ENCODE measurements around the gene OCSTAMP.
A peak's percentile ranks its signal among the peaks of the same experiment; 100 is the strongest.

OCSTAMP gene

GRCh38 chr20:46552460-46553420 is 2.3 kb upstream of the OCSTAMP start:
- Mint-ChIP-seq H3K4me3 (peak overlapping the region; percentile 52), H3K36me3 (no peaks in the 10 kb centered on the region), H3K4me1 (peaks cover 55% of the 10 kb centered on the region), H3K27ac (peak overlapping the region; percentile 81), H3K9me3 (no peaks in the 10 kb centered on the region), H3K27me3 (peaks cover 32% of the 10 kb centered on the region)
- CTCF ChIA-PET = interaction anchor here (1.2 to 7.4 kb wide), 6 partner anchors 8 to 129 kb away, joined by 3 to 32 read pairs (median 7); no protein-coding TSS in a partner anchor
- peak; percentile 75 for DNase-seq

GRCh38 chr20:46551522-46552381 is 1.3 kb upstream of the OCSTAMP start:
- CTCF ChIA-PET = interaction anchor here (1.5 to 7.4 kb wide), 4 partner anchors 10 to 130 kb away, joined by 4 to 32 read pairs (median 8); no protein-coding TSS in a partner anchor
- peaks cover 24% of the 10 kb centered on the region for H3K27me3 Mint-ChIP-seq
- DNase-seq = no peak
- no peaks in the 10 kb centered on the region for H3K36me3 Mint-ChIP-seq
- no peaks in the 10 kb centered on the region for H3K9me3 Mint-ChIP-seq
- H3K27ac Mint-ChIP-seq = peak overlapping the region; percentile 81
- H3K4me1 Mint-ChIP-seq = peaks cover 55% of the 10 kb centered on the region
- H3K4me3 Mint-ChIP-seq = no peak overlapping the region

- H3K27ac Mint-ChIP-seq = no peak overlapping the region
- no peaks in the 10 kb centered on the region for H3K9me3 Mint-ChIP-seq
- no peaks in the 10 kb centered on the region for H3K36me3 Mint-ChIP-seq
- no peak for DNase-seq
- H3K27me3 Mint-ChIP-seq = peaks cover 17% of the 10 kb centered on the region
- CTCF ChIA-PET = interaction anchor here (0.9 to 7.4 kb wide), 9 partner anchors 11 to 132 kb away, joined by 3 to 54 read pairs (median 5); no protein-coding TSS in a partner anchor
- peaks cover 40% of the 10 kb centered on the region for H3K4me1 Mint-ChIP-seq
- H3K4me3 Mint-ChIP-seq = no peak overlapping the region
Measured at GRCh38 chr20:46549188-46549972, 1.1 kb downstream of the OCSTAMP start.

- H3K36me3 Mint-ChIP-seq = no peaks in the 10 kb centered on the region
- DNase-seq = no peak
- no peaks in the 10 kb centered on the region for H3K9me3 Mint-ChIP-seq
- peaks cover 40% of the 10 kb centered on the region for H3K4me1 Mint-ChIP-seq
- H3K4me3 Mint-ChIP-seq = no peak overlapping the region
- peaks cover 20% of the 10 kb centered on the region for H3K27me3 Mint-ChIP-seq
- CTCF ChIA-PET = interaction anchor here (1.2 to 7.4 kb wide), 3 partner anchors 12 to 133 kb away, joined by 4 to 54 read pairs (median 32); no protein-coding TSS in a partner anchor
- no peak overlapping the region for H3K27ac Mint-ChIP-seq
Measured at GRCh38 chr20:46548688-46549087, 1.8 kb downstream of the OCSTAMP start.

- no peaks in the 10 kb centered on the region for H3K36me3 Mint-ChIP-seq
Measured at GRCh38 chr20:46547995-46548394, 2.5 kb downstream of the OCSTAMP start.

GRCh38 chr20:46546936-46547335 is 3.5 kb downstream of the OCSTAMP start:
- peak; percentile 27 for DNase-seq
- H3K27ac Mint-ChIP-seq = no peak overlapping the region
- H3K27me3 Mint-ChIP-seq = peaks cover 35% of the 10 kb centered on the region
- H3K4me3 Mint-ChIP-seq = no peak overlapping the region
- H3K9me3 Mint-ChIP-seq = no peaks in the 10 kb centered on the region
- CTCF ChIA-PET = interaction anchor here (0.7 to 7.4 kb wide), 3 partner anchors 14 to 135 kb away, joined by 3 to 54 read pairs (median 32); no protein-coding TSS in a partner anchor
- no peaks in the 10 kb centered on the region for H3K36me3 Mint-ChIP-seq
- H3K4me1 Mint-ChIP-seq = peaks cover 30% of the 10 kb centered on the region

More at GRCh38 chr20:46547995-46548394, 2.5 kb downstream of the OCSTAMP start:
- Mint-ChIP-seq H3K4me3 (no peak overlapping the region), H3K4me1 (peaks cover 36% of the 10 kb centered on the region), H3K27ac (no peak overlapping the region), H3K27me3 (peaks cover 24% of the 10 kb centered on the region), H3K9me3 (no peaks in the 10 kb centered on the region)
- CTCF ChIA-PET = interaction anchor here (1.2 to 7.4 kb wide), 3 partner anchors 13 to 134 kb away, joined by 4 to 54 read pairs (median 32); no protein-coding TSS in a partner anchor
- no peak for DNase-seq

GRCh38 chr20:46546298-46546697 is 4.2 kb downstream of the OCSTAMP start:
- no peak for DNase-seq
- Mint-ChIP-seq H3K27me3 (peaks cover 41% of the 10 kb centered on the region), H3K4me3 (no peak overlapping the region), H3K4me1 (peaks cover 23% of the 10 kb centered on the region), H3K27ac (no peak overlapping the region), H3K36me3 (no peaks in the 10 kb centered on the region), H3K9me3 (no peaks in the 10 kb centered on the region)
- CTCF ChIA-PET = interaction anchor here (0.5 to 7.4 kb wide), 4 partner anchors 14 to 136 kb away, joined by 3 to 54 read pairs (median 18); no protein-coding TSS in a partner anchor

- H3K4me1 Mint-ChIP-seq = peaks cover 19% of the 10 kb centered on the region
- CTCF ChIA-PET = interaction anchor here (0.5 to 7.4 kb wide), 11 partner anchors 12 to 144 kb away, joined by 3 to 63 read pairs (median 5); partner anchors contain the start of gene TP53RK
- no peak overlapping the region for H3K4me3 Mint-ChIP-seq
- no peaks in the 10 kb centered on the region for H3K36me3 Mint-ChIP-seq
- peaks cover 43% of the 10 kb centered on the region for H3K27me3 Mint-ChIP-seq
- DNase-seq = no peak
- H3K27ac Mint-ChIP-seq = peak overlapping the region; percentile 35
- H3K9me3 Mint-ChIP-seq = no peaks in the 10 kb centered on the region
Measured at GRCh38 chr20:46545827-46546138, 4.7 kb downstream of the OCSTAMP start.

- peaks cover 14% of the 10 kb centered on the region for H3K4me1 Mint-ChIP-seq
- H3K9me3 Mint-ChIP-seq = no peaks in the 10 kb centered on the region
- H3K27me3 Mint-ChIP-seq = peaks cover 38% of the 10 kb centered on the region
- no peaks in the 10 kb centered on the region for H3K36me3 Mint-ChIP-seq
- DNase-seq = peak; percentile 67
- H3K27ac Mint-ChIP-seq = peak overlapping the region; percentile 91
- CTCF ChIA-PET = interaction anchor here (0.9 to 7.1 kb wide), 21 partner anchors 8 to 154 kb away, joined by 3 to 63 read pairs (median 5); partner anchors contain the start of genes TP53RK and ZNF334
- H3K4me3 Mint-ChIP-seq = peak overlapping the region; percentile 40
Measured at GRCh38 chr20:46545077-46545826, 5.2 kb downstream of the OCSTAMP start.

GRCh38 chr20:46544576-46544975 is 5.9 kb downstream of the OCSTAMP start:
- Mint-ChIP-seq H3K4me1 (peaks cover 11% of the 10 kb centered on the region), H3K36me3 (no peaks in the 10 kb centered on the region), H3K27me3 (peaks cover 38% of the 10 kb centered on the region), H3K4me3 (no peak overlapping the region), H3K9me3 (no peaks in the 10 kb centered on the region), H3K27ac (peak overlapping the region; percentile 91)
- no peak for DNase-seq
- CTCF ChIA-PET = interaction anchor here (0.9 to 7.1 kb wide), 22 partner anchors 8 to 155 kb away, joined by 3 to 63 read pairs (median 4); partner anchors contain the start of genes TP53RK and ZNF334

- H3K4me1 Mint-ChIP-seq = peaks cover 11% of the 10 kb centered on the region
- H3K9me3 Mint-ChIP-seq = no peaks in the 10 kb centered on the region
- no peaks in the 10 kb centered on the region for H3K36me3 Mint-ChIP-seq
- H3K27me3 Mint-ChIP-seq = peaks cover 44% of the 10 kb centered on the region
- no peak overlapping the region for H3K27ac Mint-ChIP-seq
- no peak for DNase-seq
- no peak overlapping the region for H3K4me3 Mint-ChIP-seq
- CTCF ChIA-PET = interaction anchor here (0.9 to 7.1 kb wide), 16 partner anchors 9 to 156 kb away, joined by 3 to 63 read pairs (median 5); partner anchors contain the start of gene ZNF334
Measured at GRCh38 chr20:46543959-46544358, 6.5 kb downstream of the OCSTAMP start.

GRCh38 chr20:46543033-46543432 is 7.4 kb downstream of the OCSTAMP start:
- no peaks in the 10 kb centered on the region for H3K36me3 Mint-ChIP-seq
- no peaks in the 10 kb centered on the region for H3K9me3 Mint-ChIP-seq
- H3K27ac Mint-ChIP-seq = no peak overlapping the region
- no peak for DNase-seq
- CTCF ChIA-PET = interaction anchor here (1.1 kb wide), 1 partner anchor 140 kb away, joined by 3 read pairs; no protein-coding TSS in a partner anchor
- no peak overlapping the region for H3K4me3 Mint-ChIP-seq
- peaks cover 11% of the 10 kb centered on the region for H3K4me1 Mint-ChIP-seq
- H3K27me3 Mint-ChIP-seq = peaks cover 49% of the 10 kb centered on the region

All from activated naive CD4-positive, alpha-beta T cell treated with anti-CD3 and anti-CD28 coated beads, Interleukin-2, amount 10 ng/mL, durations not matched to agents 7 days and 5 days (primary cell).